ENCODE results near the gene CAMK1G. TPM values are rescaled to one million over a fixed set of nuclear protein-coding genes. Genes with fewer than 3 reads are reported as not detected.

CAMK1G gene
- total and polyA plus RNA-seq, 5 donors: 0.07 to 0.20 TPM; not detected in 3

- no peak overlapping the region for H3K4me3 ChIP-seq (ENCODE audit: low read length)
- DNase-seq: peak; percentile 72 to 86 (median 75)
- 36% methylated on average over 15 of the region's 15 CpGs for WGBS
- peak; percentile 83 to 88 for ATAC-seq
- H3K9me3 ChIP-seq (ENCODE audit: control insufficient read depth, low read length): no peaks in the 10 kb centered on the region
- peaks cover 2% of the 10 kb centered on the region for H3K4me1 ChIP-seq (ENCODE audit: control insufficient read depth, insufficient read depth, low read length)
- intact Hi-C loops (cut with DNase I): loop anchor here in 3 of 4 donors (10.0 kb wide), 1 partner anchor 361 kb away; no protein-coding TSS in a partner anchor
- no peaks in the 10 kb centered on the region for H3K27me3 ChIP-seq (ENCODE audit: control insufficient read depth, insufficient read depth)
- H3K27ac ChIP-seq (ENCODE audit: low read length): no peak overlapping the region
Observed at GRCh38 chr1:209565759-209566678, 17.5 kb upstream of the CAMK1G start.

GRCh38 chr1:209567698-209568175 lies 15.8 kb upstream of the CAMK1G start:
- no peak for ATAC-seq
- no peaks in the 10 kb centered on the region for H3K27me3 ChIP-seq (ENCODE audit: control insufficient read depth, insufficient read depth)
- intact Hi-C loops (cut with DNase I): loop anchor here in 3 of 4 donors (10.0 kb wide), 1 partner anchor 363 kb away; no protein-coding TSS in a partner anchor
- no peak overlapping the region for H3K27ac ChIP-seq (ENCODE audit: low read length)
- DNase-seq: no peak
- WGBS: 48% methylated on average over 1 of the region's 1 CpG
- no peak overlapping the region for H3K4me3 ChIP-seq (ENCODE audit: low read length)
- H3K9me3 ChIP-seq (ENCODE audit: control insufficient read depth, low read length): no peaks in the 10 kb centered on the region
- H3K4me1 ChIP-seq (ENCODE audit: control insufficient read depth, insufficient read depth, low read length): peaks cover 2% of the 10 kb centered on the region

DNA sequence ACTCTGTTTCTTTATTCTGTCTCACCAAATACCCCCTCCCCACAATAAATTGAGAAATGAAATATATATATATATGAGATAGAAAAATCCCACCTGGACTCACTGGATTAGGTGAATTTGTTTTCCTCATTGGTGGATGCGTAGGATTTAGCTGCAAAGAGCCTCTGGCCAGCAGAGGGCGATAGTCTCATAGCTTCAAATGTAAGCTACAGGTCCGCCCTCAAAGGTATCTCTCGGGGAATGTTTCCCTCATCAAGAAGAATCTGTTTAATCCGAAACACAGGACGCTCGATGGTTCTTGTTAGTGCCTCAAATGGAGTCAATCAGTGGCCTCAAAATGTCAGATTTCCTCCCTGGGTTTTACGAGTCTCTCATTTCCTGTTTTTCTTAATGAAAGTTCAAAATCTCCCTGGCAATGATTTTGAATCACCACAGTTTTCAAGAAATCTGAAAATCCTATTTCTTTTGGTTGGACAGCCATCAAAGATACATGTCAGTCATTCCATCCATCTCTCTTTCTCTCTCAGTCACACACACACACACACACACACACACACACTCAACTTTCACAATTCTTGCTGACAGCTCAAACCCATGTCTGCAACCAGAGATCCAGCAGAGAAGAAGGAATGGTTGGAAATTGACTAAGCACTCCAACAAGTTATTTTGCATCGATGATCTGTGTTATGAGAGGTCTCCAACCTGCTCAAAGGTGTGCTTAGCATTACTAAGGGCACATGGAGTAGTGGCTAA lies 13.9 kb upstream of the CAMK1G start:
- Histone ChIP-seq H3K27me3 (ENCODE audit: control insufficient read depth, insufficient read depth) (no peaks in the 10 kb centered on the region), H3K4me3 (ENCODE audit: low read length) (peak overlapping the region; percentile 43), H3K9me3 (ENCODE audit: control insufficient read depth, low read length) (no peaks in the 10 kb centered on the region), H3K4me1 (ENCODE audit: control insufficient read depth, insufficient read depth, low read length) (peaks cover 2% of the 10 kb centered on the region), H3K27ac (ENCODE audit: low read length) (no peak overlapping the region)
- 11% methylated on average over 9 of the region's 9 CpGs for WGBS
- intact Hi-C loops (cut with DNase I): loop anchor here in 3 of 4 donors (10.0 kb wide), 1 partner anchor 365 kb away; no protein-coding TSS in a partner anchor
- DNase-seq: peak; percentile 79 to 92 (median 79)
- ATAC-seq: peak; percentile 39

- no peak overlapping the region for H3K4me3 ChIP-seq (ENCODE audit: low read length)
- DNase-seq (no peak), ATAC-seq (no peak)
- no peaks in the 10 kb centered on the region for H3K9me3 ChIP-seq (ENCODE audit: control insufficient read depth, low read length)
- intact Hi-C loops (cut with DNase I): no loop called here
- H3K27ac ChIP-seq (ENCODE audit: low read length): no peak overlapping the region
- no peaks in the 10 kb centered on the region for H3K27me3 ChIP-seq (ENCODE audit: control insufficient read depth, insufficient read depth)
- 82% methylated on average over 3 of the region's 3 CpGs for WGBS
- peaks cover under 1% of the 10 kb centered on the region for H3K4me1 ChIP-seq (ENCODE audit: control insufficient read depth, insufficient read depth, low read length)
Observed at GRCh38 chr1:209570743-209571142, 12.8 kb upstream of the CAMK1G start.

DNA sequence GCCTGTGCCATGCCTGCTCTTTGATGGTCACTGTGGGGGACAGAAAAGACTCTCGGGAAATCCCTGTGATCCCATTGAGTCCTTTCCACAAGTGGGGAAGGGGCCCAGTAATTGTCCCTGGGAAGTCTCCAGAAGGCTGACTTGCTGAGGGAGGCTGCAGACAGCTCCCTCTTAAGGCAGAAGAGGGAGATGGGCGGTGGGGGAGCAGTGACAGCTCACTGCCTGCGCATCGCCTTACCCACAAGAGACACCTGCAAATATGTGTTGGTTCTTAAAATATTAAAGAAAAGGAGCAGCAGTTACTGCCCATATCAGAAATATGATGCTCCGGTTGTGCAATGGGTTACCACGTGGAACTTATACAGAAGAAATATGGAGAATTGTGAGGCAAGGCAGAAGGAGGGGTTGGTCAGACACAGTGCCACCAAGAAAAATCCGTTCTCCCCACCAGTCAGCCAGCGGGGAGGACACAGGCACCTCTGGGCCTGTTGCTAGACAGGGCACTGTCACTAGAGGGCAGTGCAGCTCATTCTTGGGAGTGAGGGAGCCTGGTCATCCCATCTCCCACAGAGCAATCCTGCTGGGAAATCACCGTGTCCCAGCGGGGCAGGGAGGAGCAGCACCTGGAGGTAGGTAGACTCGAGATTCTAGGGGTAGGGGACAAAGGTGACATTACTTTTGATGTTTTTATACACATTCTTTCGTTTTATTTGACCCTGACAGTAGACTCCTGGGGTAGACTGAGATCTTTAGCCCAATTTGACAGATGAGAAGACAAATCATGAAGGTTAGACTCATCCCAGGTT lies 6.9 kb upstream of the CAMK1G start:
- Histone ChIP-seq H3K27me3 (ENCODE audit: control insufficient read depth, insufficient read depth) (no peaks in the 10 kb centered on the region), H3K4me3 (ENCODE audit: low read length) (no peak overlapping the region), H3K4me1 (ENCODE audit: control insufficient read depth, insufficient read depth, low read length) (no peaks in the 10 kb centered on the region), H3K27ac (ENCODE audit: low read length) (no peak overlapping the region), H3K9me3 (ENCODE audit: control insufficient read depth, low read length) (no peaks in the 10 kb centered on the region)
- WGBS: 23% methylated on average over 12 of the region's 12 CpGs
- ATAC-seq (peak; percentile 88 to 95), DNase-seq (peak; percentile 80 to 91 (median 89))
- intact Hi-C loops (cut with DNase I): loop anchor here (2.0 to 5.0 kb wide), 5 partner anchors 51 to 172 kb away; no protein-coding TSS in a partner anchor

- H3K27ac ChIP-seq (ENCODE audit: low read length): no peak overlapping the region
- intact Hi-C loops (cut with DNase I): loop anchor here (2.0 to 5.0 kb wide), 5 partner anchors 50 to 171 kb away; no protein-coding TSS in a partner anchor
- no peaks in the 10 kb centered on the region for H3K4me1 ChIP-seq (ENCODE audit: control insufficient read depth, insufficient read depth, low read length)
- H3K9me3 ChIP-seq (ENCODE audit: control insufficient read depth, low read length): no peaks in the 10 kb centered on the region
- no peak for ATAC-seq
- no peak overlapping the region for H3K4me3 ChIP-seq (ENCODE audit: low read length)
- no peak for DNase-seq
- 75% methylated on average over 3 of the region's 3 CpGs for WGBS
- H3K27me3 ChIP-seq (ENCODE audit: control insufficient read depth, insufficient read depth): no peaks in the 10 kb centered on the region
Observed at GRCh38 chr1:209577346-209577745, 6.2 kb upstream of the CAMK1G start.

GRCh38 chr1:209580577-209580976 lies 2.9 kb upstream of the CAMK1G start:
- intact Hi-C loops (cut with DNase I): loop anchor here in 1 of 4 donors (10.0 kb wide), 1 partner anchor 244 kb away; the partner anchor contains the start of gene UTP25
- Histone ChIP-seq H3K4me1 (ENCODE audit: control insufficient read depth, insufficient read depth, low read length) (no peaks in the 10 kb centered on the region), H3K4me3 (ENCODE audit: low read length) (no peak overlapping the region), H3K27me3 (ENCODE audit: control insufficient read depth, insufficient read depth) (no peaks in the 10 kb centered on the region), H3K9me3 (ENCODE audit: control insufficient read depth, low read length) (no peaks in the 10 kb centered on the region), H3K27ac (ENCODE audit: low read length) (no peak overlapping the region)
- no peak for DNase-seq
- ATAC-seq: no peak
- WGBS: 29% methylated on average over 2 of the region's 2 CpGs

DNA sequence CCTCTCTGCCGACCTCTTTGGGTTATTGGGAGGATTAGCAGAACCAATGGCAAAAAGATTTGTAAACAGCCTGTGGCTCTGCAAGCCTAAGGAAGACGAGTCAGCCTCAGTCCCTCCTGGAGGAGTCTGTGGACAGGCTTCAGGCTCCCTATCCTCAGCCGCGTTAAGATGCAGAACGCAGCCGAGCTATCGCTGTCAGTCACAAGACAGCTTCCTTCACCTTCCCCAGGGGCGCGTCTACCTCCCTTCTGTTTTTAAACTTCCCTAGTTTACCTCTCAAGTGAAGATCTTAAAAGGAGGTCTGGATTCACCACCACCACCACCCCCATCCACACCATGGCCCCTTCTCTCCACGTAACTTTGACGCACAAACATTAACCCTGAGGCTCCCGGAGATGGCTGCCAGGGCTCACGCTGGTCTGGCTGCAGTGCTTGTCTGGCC lies 738 bp downstream of the CAMK1G start:
- WGBS: 33% methylated on average over 13 of the region's 13 CpGs
- H3K4me1 ChIP-seq (ENCODE audit: control insufficient read depth, insufficient read depth, low read length): no peaks in the 10 kb centered on the region
- H3K4me3 ChIP-seq (ENCODE audit: low read length): no peak overlapping the region
- DNase-seq: peak in 1 of 3 donors; percentile 50
- H3K27me3 ChIP-seq (ENCODE audit: control insufficient read depth, insufficient read depth): no peaks in the 10 kb centered on the region
- H3K9me3 ChIP-seq (ENCODE audit: control insufficient read depth, low read length): no peaks in the 10 kb centered on the region
- intact Hi-C loops (cut with DNase I): loop anchor here in 1 of 4 donors (10.0 kb wide), 1 partner anchor 241 kb away; the partner anchor contains the start of gene UTP25
- ATAC-seq: no peak
- H3K27ac ChIP-seq (ENCODE audit: low read length): no peak overlapping the region

GRCh38 chr1:209585197-209585596 lies 1.7 kb downstream of the CAMK1G start:
- H3K4me3 ChIP-seq (ENCODE audit: low read length): no peak overlapping the region
- ATAC-seq: no peak
- H3K27me3 ChIP-seq (ENCODE audit: control insufficient read depth, insufficient read depth): no peaks in the 10 kb centered on the region
- WGBS: 48% methylated on average over 5 of the region's 5 CpGs
- H3K27ac ChIP-seq (ENCODE audit: low read length): no peak overlapping the region
- intact Hi-C loops (cut with DNase I): loop anchor here in 1 of 4 donors (5.0 to 10.0 kb wide), 2 partner anchors 42 to 240 kb away; partner anchors contain the start of gene UTP25
- DNase-seq: no peak
- H3K9me3 ChIP-seq (ENCODE audit: control insufficient read depth, low read length): no peaks in the 10 kb centered on the region
- no peaks in the 10 kb centered on the region for H3K4me1 ChIP-seq (ENCODE audit: control insufficient read depth, insufficient read depth, low read length)

GRCh38 chr1:209585672-209586071 lies 2.2 kb downstream of the CAMK1G start:
- no peaks in the 10 kb centered on the region for H3K9me3 ChIP-seq (ENCODE audit: control insufficient read depth, low read length)
- intact Hi-C loops (cut with DNase I): loop anchor here in 1 of 4 donors (5.0 to 10.0 kb wide), 2 partner anchors 42 to 239 kb away; partner anchors contain the start of gene UTP25
- DNase-seq (peak; percentile 63 to 88 (median 86)), ATAC-seq (peak; percentile 83 to 87)
- WGBS: 1% methylated on average over 23 of the region's 23 CpGs
- H3K4me1 ChIP-seq (ENCODE audit: control insufficient read depth, insufficient read depth, low read length): no peaks in the 10 kb centered on the region
- H3K4me3 ChIP-seq (ENCODE audit: low read length): no peak overlapping the region
- H3K27ac ChIP-seq (ENCODE audit: low read length): no peak overlapping the region
- H3K27me3 ChIP-seq (ENCODE audit: control insufficient read depth, insufficient read depth): no peaks in the 10 kb centered on the region

All from right cardiac atrium (tissue), 5 donors.